ENCODE results near the gene MTURN. TPM values are rescaled to one million over a fixed set of nuclear protein-coding genes. Genes with fewer than 3 reads are reported as not detected.

The MTURN gene
- total RNA-seq, 1 experiment from 2014 or later = 16.0 TPM

DNA sequence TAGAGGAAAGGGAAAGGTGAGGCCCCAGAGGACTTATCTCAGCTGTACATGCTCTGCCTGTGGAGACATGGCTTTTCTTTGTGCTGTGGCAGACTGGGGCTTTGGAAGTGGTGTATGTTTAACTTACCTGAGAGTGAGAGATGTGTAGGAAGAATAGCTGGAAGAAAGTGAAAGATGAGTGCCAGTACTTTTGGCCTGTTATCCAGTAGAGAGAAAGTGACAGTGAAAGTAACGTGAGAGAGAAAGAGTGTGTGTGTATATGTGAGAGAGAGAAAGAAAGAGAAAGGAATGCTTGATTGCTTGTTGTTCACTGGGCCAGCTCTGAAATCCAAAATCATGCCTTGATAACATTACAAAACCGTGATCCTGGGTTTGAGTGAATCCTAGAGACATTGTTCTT, 25.5 kb downstream of the MTURN start:
- peaks cover 13% of the 10 kb centered on the region; the same call in 1 of the 2 replicates for H3K36me3 ChIP-seq
- no peak overlapping the region for H3K27ac ChIP-seq
- no peak for DNase-seq (ENCODE audit: low read depth in 1 of 2, low spot score in 2 of 2)
- H3K27me3 ChIP-seq (replicated peaks) = no peaks in the 10 kb centered on the region
- peaks cover 31% of the 10 kb centered on the region for H3K4me1 ChIP-seq (replicated peaks)
- H3K9me3 ChIP-seq (replicated peaks) = no peaks in the 10 kb centered on the region
- no peak overlapping the region for H3K4me3 ChIP-seq

DNA sequence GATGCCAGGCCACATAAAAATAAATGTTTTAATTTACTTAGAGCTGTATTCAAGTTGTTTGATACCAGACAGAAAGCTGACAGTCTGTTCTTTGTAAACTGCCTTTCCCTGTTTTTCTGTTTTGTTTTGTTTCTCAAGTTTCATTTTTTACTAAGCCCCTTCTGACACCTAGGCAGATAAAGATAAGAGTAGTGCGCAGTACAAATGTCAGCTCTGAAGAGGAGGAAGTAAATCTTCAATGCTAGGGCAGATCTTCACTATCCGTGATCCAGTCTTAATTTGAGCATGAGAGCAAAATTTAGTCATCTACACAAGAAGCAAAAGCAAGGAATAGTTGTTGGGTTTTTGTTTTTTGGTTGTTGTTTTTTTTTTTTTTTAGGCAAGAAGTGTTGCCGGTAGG, 27.3 kb downstream of the MTURN start:
- H3K36me3 ChIP-seq = peaks cover 10% of the 10 kb centered on the region; the same call in 1 of the 2 replicates
- H3K9me3 ChIP-seq (replicated peaks) = no peaks in the 10 kb centered on the region
- no peak overlapping the region for H3K27ac ChIP-seq
- H3K4me3 ChIP-seq = no peak overlapping the region
- DNase-seq (ENCODE audit: low read depth in 1 of 2, low spot score in 2 of 2) = no peak
- no peaks in the 10 kb centered on the region for H3K27me3 ChIP-seq (replicated peaks)
- H3K4me1 ChIP-seq (replicated peaks) = peaks cover 31% of the 10 kb centered on the region

DNA sequence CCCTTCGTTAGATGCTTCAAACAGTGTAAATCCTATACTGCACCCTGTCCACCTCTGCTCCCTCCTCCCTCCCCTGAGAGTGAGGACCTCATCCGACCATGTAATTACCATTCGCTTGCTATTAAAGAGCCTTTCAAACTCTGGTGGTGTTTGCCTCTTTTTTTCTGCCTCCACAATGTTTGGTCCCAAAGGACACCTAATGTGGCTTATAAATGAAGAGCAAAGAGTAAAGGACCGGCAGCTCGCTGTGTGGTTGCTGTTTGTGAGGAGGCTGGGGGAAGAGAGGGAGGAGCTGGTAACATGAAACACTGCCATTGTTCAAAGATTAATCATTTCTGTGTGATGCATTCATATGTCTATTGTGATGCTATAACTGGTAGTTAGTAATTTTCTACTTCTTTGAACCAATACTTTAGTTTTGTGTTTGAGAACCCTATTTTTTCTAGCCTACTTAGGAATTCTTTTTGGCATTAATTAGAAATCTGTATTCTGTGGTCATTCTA, 27.9 kb downstream of the MTURN start:
- peaks cover 10% of the 10 kb centered on the region; the same call in 1 of the 2 replicates for H3K36me3 ChIP-seq
- peak overlapping the region; percentile 91 for H3K27ac ChIP-seq

DNA sequence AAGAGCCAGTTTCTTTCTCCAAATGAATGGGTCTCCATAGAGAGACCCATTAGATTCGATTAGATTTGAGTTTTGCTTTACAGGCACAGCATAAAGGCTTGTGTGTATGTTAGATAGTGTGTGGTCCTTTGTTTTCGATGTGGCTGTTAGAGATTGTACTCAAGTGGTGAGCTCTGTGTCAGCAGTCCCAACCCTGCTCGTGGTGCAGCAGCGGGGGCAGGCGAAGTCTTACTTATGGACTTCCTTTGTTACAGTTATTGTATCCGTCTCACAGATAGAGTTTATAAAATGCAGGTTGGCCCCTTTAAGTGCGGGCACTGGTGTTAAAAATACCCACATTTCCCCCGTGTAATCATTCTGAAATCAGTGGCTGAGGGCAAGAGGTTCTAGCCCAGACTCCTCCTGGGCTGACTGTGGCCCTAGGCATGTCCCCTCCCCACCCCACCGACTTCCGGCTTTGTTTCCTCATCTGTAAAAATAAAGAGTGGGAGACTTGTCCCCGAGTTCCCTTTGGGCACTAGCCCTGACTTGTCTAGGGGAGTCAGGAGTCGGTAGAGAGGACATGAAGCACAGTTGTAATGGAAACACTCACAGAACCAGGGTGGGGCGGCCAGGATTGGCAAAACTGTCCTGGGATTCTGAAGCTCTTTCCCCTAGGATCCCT, 28.6 kb downstream of the MTURN start:
- Histone ChIP-seq H3K27me3 (replicated peaks) (no peaks in the 10 kb centered on the region), H3K4me3 (peak overlapping the region; percentile 15), H3K9me3 (replicated peaks) (no peaks in the 10 kb centered on the region), H3K27ac (peak overlapping the region; percentile 91), H3K4me1 (replicated peaks) (peaks cover 32% of the 10 kb centered on the region), H3K36me3 (peaks cover 10% of the 10 kb centered on the region; the same call in 1 of the 2 replicates)
- peak; percentile 79 to 80 for DNase-seq (ENCODE audit: low read depth in 1 of 2, low spot score in 2 of 2)

More for the DNA sequence above, 27.9 kb downstream of the MTURN start:
- DNase-seq (ENCODE audit: low read depth in 1 of 2, low spot score in 2 of 2) = peak; percentile 60 to 79
- Histone ChIP-seq H3K27me3 (replicated peaks) (no peaks in the 10 kb centered on the region), H3K4me3 (peak overlapping the region; percentile 15), H3K9me3 (replicated peaks) (no peaks in the 10 kb centered on the region), H3K4me1 (replicated peaks) (peaks cover 31% of the 10 kb centered on the region)

DNA sequence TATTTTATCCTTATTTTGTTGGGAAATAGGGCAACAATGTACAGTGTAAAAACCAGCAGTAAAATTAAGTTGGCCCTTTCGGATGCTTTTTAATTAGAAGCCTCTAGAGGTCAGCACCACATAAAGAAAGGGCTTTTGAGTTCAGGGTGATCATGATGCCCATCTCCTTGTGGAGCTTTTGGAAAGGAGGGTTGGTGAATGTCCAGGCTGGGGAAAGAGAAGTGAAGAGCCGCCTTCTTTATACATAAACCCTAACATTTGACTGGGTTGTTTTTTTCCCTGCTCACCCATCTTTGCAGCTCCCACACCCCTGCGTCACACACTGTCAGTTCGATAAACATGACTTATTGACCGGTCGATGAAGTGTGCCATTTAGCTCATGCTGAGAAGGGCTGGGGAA, 29.8 kb downstream of the MTURN start:
- no peak overlapping the region for H3K4me3 ChIP-seq
- no peaks in the 10 kb centered on the region for H3K36me3 ChIP-seq
- no peaks in the 10 kb centered on the region for H3K27me3 ChIP-seq (replicated peaks)
- peaks cover 44% of the 10 kb centered on the region for H3K4me1 ChIP-seq (replicated peaks)
- H3K27ac ChIP-seq = peak overlapping the region; percentile 91
- DNase-seq (ENCODE audit: low read depth in 1 of 2, low spot score in 2 of 2) = peak in 1 of 2 experiments; percentile 73
- H3K9me3 ChIP-seq (replicated peaks) = no peaks in the 10 kb centered on the region

DNA sequence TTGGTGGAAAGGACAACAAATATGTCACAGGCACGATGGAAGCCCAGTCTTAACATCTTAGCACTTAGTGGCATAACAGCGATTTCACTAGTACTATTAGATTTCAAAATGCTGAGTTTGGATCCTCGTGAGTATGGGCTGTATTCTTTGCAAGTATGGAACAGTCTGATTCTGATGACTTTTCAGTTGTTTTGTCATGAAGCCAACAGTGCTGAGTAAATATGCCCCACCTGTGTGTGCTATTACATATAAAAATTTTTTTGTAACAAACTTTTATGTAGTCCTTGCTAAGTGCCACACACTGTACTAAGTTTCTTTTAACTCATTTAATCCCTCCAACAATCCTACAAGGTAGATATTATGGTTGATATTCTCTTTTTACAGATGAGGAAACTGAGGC, 30.8 kb downstream of the MTURN start:
- Histone ChIP-seq H3K27ac (no peak overlapping the region), H3K9me3 (replicated peaks) (no peaks in the 10 kb centered on the region), H3K4me3 (no peak overlapping the region), H3K27me3 (replicated peaks) (no peaks in the 10 kb centered on the region), H3K4me1 (replicated peaks) (peaks cover 54% of the 10 kb centered on the region), H3K36me3 (no peaks in the 10 kb centered on the region)
- no peak for DNase-seq (ENCODE audit: low read depth in 1 of 2, low spot score in 2 of 2)

DNA sequence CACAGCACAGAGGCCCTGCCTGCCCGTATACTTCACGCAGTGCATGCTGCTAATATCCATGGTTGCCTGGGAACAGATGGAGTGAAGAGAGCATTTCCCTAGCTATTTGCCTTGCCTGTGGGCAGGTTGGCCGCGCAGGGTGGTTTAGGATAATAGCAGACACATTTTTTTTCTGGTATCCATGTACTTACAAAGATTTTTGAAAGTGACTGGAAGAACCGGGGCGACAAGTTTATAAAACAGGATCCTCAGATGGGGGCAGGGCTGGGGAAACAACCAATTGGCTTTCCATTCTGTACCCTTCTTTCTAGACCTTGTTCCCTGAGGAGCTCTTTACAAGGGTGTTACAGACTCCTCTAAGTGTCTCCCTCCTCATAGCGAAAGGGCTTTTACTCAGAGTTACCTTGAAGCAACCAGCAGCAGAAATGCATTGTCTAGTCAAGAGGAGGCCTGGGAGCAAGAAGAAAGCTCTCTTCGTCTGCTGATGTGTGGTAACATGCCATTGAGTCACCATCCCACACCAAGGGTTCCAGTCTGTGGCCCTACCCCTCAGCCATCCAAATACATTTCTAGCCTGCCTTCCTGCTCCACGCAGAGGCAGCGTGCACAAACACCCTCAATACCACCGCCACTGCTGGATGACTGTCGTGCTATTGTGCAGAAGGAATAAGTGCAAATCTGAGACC, 31.5 kb downstream of the MTURN start:
- H3K27me3 ChIP-seq (replicated peaks) = no peaks in the 10 kb centered on the region
- peaks cover 61% of the 10 kb centered on the region for H3K4me1 ChIP-seq (replicated peaks)
- no peak overlapping the region for H3K4me3 ChIP-seq
- no peak overlapping the region for H3K27ac ChIP-seq
- H3K36me3 ChIP-seq = no peaks in the 10 kb centered on the region
- no peaks in the 10 kb centered on the region for H3K9me3 ChIP-seq (replicated peaks)
- DNase-seq (ENCODE audit: low read depth in 1 of 2, low spot score in 2 of 2) = no peak

DNA sequence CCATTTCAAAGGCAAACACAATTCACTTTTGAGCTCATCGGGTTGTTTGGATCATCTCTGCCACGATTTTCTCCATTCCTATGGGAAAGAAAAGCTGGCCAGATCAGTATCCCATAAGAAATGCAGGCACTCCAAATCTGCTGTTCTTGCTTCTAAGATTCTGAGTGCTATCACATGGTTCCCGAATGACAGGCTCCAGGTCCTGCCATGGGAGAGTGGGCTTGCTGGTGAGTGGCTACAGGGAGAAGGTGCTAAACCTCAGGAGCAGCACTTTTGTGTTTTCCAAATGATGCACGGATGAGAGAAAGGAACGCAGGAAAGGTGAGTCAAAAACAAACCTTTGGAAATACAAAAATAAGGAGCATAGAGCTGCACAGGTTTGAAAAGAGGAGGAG, 32.1 kb downstream of the MTURN start:
- H3K4me1 ChIP-seq (replicated peaks) = peaks cover 66% of the 10 kb centered on the region

DNA sequence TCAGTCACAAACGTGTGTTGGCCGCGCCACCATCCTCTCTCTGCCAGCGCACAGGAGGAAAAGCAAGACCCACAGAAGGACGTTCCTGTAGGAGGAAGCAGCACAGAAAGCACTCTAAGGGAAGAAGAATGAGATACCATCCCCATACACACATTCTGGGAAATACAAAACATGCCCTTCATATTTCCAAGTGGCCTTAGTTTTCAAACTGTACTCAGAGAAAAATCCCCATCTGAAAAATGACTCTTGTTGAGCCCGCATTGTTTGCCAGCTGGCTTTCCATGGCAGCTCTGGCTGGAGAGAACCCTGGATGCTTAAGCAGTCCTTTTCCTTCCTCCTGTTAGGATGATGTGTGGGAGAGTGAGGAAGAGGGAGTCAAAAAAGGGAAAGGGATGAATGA, 33.1 kb downstream of the MTURN start:
- peaks cover 66% of the 10 kb centered on the region for H3K4me1 ChIP-seq (replicated peaks)
- no peaks in the 10 kb centered on the region for H3K27me3 ChIP-seq (replicated peaks)
- H3K4me3 ChIP-seq = no peak overlapping the region
- H3K9me3 ChIP-seq (replicated peaks) = no peaks in the 10 kb centered on the region
- no peaks in the 10 kb centered on the region for H3K36me3 ChIP-seq
- H3K27ac ChIP-seq = no peak overlapping the region
- no peak for DNase-seq (ENCODE audit: low read depth in 1 of 2, low spot score in 2 of 2)

More for the DNA sequence above, 32.1 kb downstream of the MTURN start:
- Histone ChIP-seq H3K9me3 (replicated peaks) (no peaks in the 10 kb centered on the region), H3K27ac (no peak overlapping the region), H3K4me3 (no peak overlapping the region), H3K36me3 (no peaks in the 10 kb centered on the region), H3K27me3 (replicated peaks) (no peaks in the 10 kb centered on the region)
- DNase-seq (ENCODE audit: low read depth in 1 of 2, low spot score in 2 of 2) = no peak

DNA sequence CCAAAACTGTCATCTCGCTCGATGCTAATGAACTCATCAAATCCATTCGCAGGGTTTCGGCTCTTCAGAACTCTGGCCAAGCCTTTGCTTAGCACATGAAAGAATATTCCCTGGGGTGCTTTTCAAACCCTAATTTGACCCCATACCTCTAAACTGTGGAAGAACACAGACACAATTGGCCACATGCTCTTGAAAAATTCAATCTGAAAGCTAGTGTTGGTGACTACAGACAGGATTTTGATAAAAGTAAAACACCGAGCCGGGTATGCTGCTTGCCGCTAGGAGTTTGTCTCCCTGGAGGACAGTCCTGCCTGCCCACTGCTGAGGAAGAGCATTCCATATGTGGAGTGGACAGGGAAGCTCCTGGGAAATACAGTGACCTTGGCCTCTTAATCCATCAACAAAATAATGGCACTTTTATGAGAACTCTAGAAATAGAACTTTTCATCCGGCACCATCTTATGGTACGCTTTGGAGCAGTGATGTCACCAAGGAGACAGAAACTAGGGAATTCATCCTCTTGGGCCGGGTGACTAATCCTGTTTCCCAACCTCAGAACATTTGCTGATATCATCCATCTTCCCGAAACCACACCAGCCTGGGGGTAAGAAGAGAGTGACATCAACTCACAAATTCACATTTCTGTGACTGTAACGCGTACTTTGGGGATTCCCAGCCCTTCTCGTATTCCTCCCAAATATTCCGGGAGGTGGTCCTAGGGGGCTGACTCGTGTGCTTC, 34.2 kb downstream of the MTURN start:
- Histone ChIP-seq H3K4me3 (no peak overlapping the region), H3K4me1 (replicated peaks) (peaks cover 66% of the 10 kb centered on the region), H3K27me3 (replicated peaks) (no peaks in the 10 kb centered on the region), H3K36me3 (no peaks in the 10 kb centered on the region), H3K27ac (peak overlapping the region; percentile 92), H3K9me3 (replicated peaks) (no peaks in the 10 kb centered on the region)
- peak in 1 of 2 experiments; percentile 84 for DNase-seq (ENCODE audit: low read depth in 1 of 2, low spot score in 2 of 2)

DNA sequence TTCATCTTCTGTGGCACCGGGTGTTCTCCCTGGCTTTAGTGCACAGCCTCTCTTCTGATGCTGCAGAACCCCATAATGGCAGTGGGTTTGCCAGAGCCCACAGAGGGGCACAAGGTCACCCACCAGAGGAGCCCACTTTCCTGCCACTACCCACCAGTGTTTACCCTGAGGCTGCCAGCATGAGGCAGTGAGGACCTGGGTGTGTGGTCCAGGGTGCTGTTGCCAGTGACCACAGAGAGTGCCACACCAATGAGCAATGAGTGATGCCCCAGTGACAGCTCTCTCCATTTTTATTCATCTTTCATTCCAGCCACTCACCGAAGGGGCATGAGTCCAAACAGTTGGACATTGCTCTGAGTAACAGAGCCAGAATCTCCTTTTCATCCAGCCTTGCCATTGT, 34.8 kb downstream of the MTURN start:
- Histone ChIP-seq H3K4me3 (no peak overlapping the region), H3K4me1 (replicated peaks) (peaks cover 62% of the 10 kb centered on the region), H3K27ac (peak overlapping the region; percentile 92), H3K9me3 (replicated peaks) (no peaks in the 10 kb centered on the region), H3K27me3 (replicated peaks) (no peaks in the 10 kb centered on the region), H3K36me3 (no peaks in the 10 kb centered on the region)
- DNase-seq (ENCODE audit: low read depth in 1 of 2, low spot score in 2 of 2) = peak; percentile 85 to 87

DNA sequence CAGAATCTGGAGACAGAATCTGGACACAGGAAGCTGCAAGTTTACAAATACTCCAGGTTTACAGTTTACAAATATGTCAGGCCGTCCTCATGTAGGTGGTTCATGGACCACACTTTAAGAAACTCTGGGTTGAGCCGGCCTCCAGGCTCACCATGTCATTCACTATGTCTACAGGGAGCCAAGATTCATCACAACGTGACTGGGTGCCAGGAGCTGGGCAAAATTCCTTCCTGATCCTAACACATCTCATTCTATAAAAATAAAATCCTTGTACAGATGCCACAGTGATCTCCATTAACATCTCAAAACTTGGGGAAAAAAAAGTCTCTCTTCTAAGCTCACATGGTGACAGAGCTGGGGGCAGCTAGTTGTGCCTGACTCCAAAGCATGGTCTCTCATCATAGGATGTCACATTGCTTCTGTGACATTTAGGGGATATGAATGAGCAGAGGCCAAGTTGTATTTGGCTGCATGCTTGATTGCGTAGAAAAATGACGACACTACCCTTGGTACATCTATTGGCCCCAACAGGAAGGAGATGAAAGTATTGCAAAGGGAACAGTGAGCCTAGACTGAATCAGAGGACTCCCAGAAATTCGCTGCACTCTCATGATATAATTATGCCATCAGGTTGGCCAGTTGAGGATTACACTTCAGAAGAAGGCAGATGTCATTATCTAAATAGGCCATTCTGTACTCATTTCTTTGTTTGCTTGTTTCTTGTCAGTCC, 35.9 kb downstream of the MTURN start:
- Histone ChIP-seq H3K4me3 (no peak overlapping the region), H3K27ac (peak overlapping the region; percentile 92), H3K36me3 (no peaks in the 10 kb centered on the region), H3K9me3 (replicated peaks) (no peaks in the 10 kb centered on the region), H3K27me3 (replicated peaks) (no peaks in the 10 kb centered on the region), H3K4me1 (replicated peaks) (peaks cover 66% of the 10 kb centered on the region)
- peak in 1 of 2 experiments; percentile 35 for DNase-seq (ENCODE audit: low read depth in 1 of 2, low spot score in 2 of 2)

DNA sequence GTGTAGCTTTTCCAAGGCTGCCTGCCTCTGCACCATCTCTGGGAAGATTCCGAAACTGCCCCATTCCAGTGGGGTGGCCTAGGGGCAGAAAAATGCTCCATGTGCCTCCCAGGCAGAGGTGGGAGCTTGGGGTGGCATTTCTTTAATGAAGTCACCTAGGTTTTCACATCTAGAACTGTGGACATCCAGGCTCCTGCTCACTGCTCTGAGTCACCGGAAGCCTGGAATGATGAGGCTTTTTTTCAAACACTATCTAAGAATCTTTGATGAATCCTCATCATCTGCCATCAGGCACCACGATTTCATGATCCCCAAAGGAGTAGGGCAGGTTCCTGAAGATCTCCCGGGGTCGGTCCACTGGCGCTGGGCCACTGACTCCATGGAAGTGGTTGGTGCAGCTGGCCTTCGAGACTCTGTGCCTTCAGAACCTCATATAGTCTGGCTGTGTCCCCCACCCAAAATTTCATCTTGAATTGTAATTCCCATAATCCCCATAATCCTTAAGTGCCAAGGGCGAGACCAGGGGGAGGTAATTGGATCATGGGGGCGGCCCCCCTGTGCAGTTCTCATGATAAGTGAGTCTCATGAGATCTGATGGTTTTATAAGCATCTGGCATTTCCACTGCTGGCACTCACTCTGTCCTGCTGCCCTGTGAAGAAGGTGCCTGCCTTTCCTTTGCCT, 37.1 kb downstream of the MTURN start:
- peak overlapping the region; percentile 92 for H3K27ac ChIP-seq
- no peaks in the 10 kb centered on the region for H3K27me3 ChIP-seq (replicated peaks)
- H3K4me3 ChIP-seq = no peak overlapping the region
- peak; percentile 44 to 59 for DNase-seq (ENCODE audit: low read depth in 1 of 2, low spot score in 2 of 2)
- no peaks in the 10 kb centered on the region for H3K9me3 ChIP-seq (replicated peaks)
- no peaks in the 10 kb centered on the region for H3K36me3 ChIP-seq
- H3K4me1 ChIP-seq (replicated peaks) = peaks cover 66% of the 10 kb centered on the region
